Kidney epithelial cell (primary cell): ENCODE data around the gene CD200R1. TPM values are rescaled to one million over a fixed set of nuclear protein-coding genes. Genes with fewer than 3 reads are reported as not detected.

ENCODE experiments used
- DNase-seq: peaks from one replicate; pipeline ENCODE4 v3.0.0-alpha.2; 2010; ENCODE audit warnings: low read depth
- H3K27me3 ChIP-seq: 2 replicates; pipeline ENCODE4 v1.6.0; 2011; ENCODE audit warnings: low read length; ENCODE audit not compliant: control insufficient read depth, insufficient read depth
- H3K36me3 ChIP-seq: 2 replicates; pipeline ENCODE4 v1.5.1; 2011; ENCODE audit warnings: low read length; ENCODE audit not compliant: control insufficient read depth, insufficient read depth
- H3K4me3 ChIP-seq: 2 replicates; pipeline ENCODE4 v1.5.1; 2011; ENCODE audit warnings: low read depth, mild to moderate bottlenecking, control low read depth, low read length
- total RNA-seq: library from RNA; depleted of rRNA; stranded (reverse); fragments of >200 nt; gene quantifications from 2 replicates; pipeline ENCODE4 v1.2.3, GENCODE V29; 2015
- TF ChIP-seq, protein P1 (sequence below): IDR thresholded peaks from 2 replicates; pipeline ENCODE4 v1.5.1; 2011; ENCODE audit warnings: mild to moderate bottlenecking, moderate library complexity, low read length, control low read depth, inconsistent platforms; ENCODE audit not compliant: insufficient read depth, poor library complexity, severe bottlenecking

The CD200R1 gene
- total RNA-seq = not detected in 2 replicates

- TF ChIP-seq, protein P1, sequence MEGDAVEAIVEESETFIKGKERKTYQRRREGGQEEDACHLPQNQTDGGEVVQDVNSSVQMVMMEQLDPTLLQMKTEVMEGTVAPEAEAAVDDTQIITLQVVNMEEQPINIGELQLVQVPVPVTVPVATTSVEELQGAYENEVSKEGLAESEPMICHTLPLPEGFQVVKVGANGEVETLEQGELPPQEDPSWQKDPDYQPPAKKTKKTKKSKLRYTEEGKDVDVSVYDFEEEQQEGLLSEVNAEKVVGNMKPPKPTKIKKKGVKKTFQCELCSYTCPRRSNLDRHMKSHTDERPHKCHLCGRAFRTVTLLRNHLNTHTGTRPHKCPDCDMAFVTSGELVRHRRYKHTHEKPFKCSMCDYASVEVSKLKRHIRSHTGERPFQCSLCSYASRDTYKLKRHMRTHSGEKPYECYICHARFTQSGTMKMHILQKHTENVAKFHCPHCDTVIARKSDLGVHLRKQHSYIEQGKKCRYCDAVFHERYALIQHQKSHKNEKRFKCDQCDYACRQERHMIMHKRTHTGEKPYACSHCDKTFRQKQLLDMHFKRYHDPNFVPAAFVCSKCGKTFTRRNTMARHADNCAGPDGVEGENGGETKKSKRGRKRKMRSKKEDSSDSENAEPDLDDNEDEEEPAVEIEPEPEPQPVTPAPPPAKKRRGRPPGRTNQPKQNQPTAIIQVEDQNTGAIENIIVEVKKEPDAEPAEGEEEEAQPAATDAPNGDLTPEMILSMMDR = no peak
- no peaks in the 10 kb centered on the region for H3K36me3 ChIP-seq
- DNase-seq = no peak
- no peak within 1 kb of the TSS for H3K4me3 ChIP-seq
- no peaks in the 10 kb centered on the region for H3K27me3 ChIP-seq
Measured at GRCh38 chr3:112974894-112975293, at the start of gene CD200R1. CD200R1 (minus strand) TSS chr3:112975103; CDS start chr3:112974857, 246 bp downstream.

DNA sequence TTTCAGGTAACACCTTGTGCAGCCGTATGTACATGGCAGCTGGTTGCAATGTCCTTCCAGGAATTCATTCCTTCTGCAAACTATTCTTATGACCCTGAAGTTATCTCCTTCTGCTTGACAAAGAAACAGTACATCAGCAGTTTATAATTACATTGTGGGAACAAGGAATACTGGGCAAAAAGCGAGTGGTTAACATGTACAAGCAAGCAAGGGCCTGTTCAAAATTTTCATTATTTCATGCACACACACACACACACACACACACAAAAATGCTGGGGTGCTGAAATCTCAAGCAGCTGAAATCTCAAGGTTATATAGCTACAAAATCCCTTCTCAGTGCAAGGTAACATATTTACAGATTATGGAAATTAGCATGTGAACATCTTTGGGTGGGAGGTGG, 46.6 kb upstream of the CD200R1 start:
- H3K27me3 ChIP-seq = no peaks in the 10 kb centered on the region
- no peak for DNase-seq

GRCh38 chr3:113019182-113020137, 44.6 kb upstream of the CD200R1 start:
- peak; percentile 66 for DNase-seq
- TF ChIP-seq, protein P1 = no peak
- no peaks in the 10 kb centered on the region for H3K27me3 ChIP-seq
- peak overlapping the region; percentile 80 for H3K4me3 ChIP-seq
- H3K36me3 ChIP-seq = no peaks in the 10 kb centered on the region

More for the DNA sequence above, 46.6 kb upstream of the CD200R1 start:
- no peak overlapping the region for H3K4me3 ChIP-seq
- TF ChIP-seq, protein P1 = no peak
- H3K36me3 ChIP-seq = no peaks in the 10 kb centered on the region

DNA sequence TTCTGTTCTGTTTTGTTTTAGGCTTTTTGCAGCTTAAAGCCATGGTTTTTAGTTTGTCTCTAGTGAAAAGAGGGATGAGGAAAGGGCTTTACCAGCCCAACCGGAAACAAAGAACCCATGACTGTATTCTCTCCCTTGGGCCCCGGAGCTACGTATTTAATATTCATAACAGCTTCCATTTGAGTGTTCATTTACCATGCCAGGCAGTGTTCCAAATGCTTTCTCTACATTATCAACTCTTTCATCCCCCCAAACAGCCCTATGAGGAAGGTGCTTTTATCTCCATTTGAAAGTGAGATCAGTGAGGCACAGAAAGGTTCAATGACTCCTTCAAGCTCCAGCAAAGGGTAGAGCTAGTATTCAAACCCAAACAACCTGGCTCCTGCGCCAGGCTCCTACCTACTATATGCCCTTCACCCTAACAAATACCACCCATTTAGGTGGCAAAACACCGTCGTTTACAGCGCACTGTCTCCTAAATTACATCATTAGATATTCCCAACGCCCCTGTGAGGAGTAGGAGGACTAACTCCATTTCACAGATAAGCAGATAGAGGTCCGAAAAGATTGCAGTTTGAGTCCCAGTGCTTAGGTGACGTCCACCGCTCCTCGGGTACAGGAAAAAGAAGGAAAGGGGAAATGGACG, 43.8 kb upstream of the CD200R1 start:
- H3K36me3 ChIP-seq = no peaks in the 10 kb centered on the region
- TF ChIP-seq, protein P1 = no peak
- H3K27me3 ChIP-seq = no peaks in the 10 kb centered on the region
- peak overlapping the region; percentile 80 for H3K4me3 ChIP-seq
- no peak for DNase-seq

DNA sequence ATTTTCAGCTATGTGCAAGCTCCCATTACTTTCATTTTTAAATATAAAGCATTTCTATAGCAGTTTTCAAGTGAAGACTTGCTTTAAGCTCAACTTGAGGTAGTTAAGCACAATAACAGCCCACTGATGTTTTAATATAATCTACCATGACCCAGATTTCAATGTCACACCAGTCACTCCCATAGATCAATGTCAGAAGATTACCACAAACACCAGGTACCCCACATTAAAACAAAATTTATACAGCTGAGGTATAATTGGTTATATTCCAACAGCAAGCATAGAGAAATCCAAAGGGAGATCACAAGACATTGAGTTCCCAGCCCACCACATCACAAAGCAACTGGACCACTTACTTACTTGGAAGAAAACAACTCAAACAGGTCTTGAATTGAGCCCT, 38.7 kb upstream of the CD200R1 start:
- Histone ChIP-seq H3K27me3 (no peaks in the 10 kb centered on the region), H3K4me3 (no peak overlapping the region), H3K36me3 (no peaks in the 10 kb centered on the region)
- DNase-seq = no peak
- TF ChIP-seq, protein P1 = no peak
